Measurements from ENCODE around the gene CCDC88B.
A peak's percentile ranks its signal among the peaks of the same experiment; 100 is the strongest.

The CCDC88B gene

GRCh38 chr11:64362339-64362738, 22.3 kb downstream of the CCDC88B start:
- DNase-seq (ENCODE audit: low spot score), result no peak

- no peak for DNase-seq (ENCODE audit: low spot score)
These were observed 24.4 kb downstream of the CCDC88B start for GRCh38 chr11:64364435-64364834.

- no peak for DNase-seq (ENCODE audit: low spot score)
These were observed 24.9 kb downstream of the CCDC88B start for GRCh38 chr11:64364911-64365310.

GRCh38 chr11:64366751-64367150, 26.7 kb downstream of the CCDC88B start:
- no peak for DNase-seq (ENCODE audit: low spot score)

GRCh38 chr11:64367931-64368672, 28.1 kb downstream of the CCDC88B start:
- DNase-seq (ENCODE audit: low spot score), result no peak

- no peak for DNase-seq (ENCODE audit: low spot score)
These were observed 28.7 kb downstream of the CCDC88B start for GRCh38 chr11:64368673-64369074.

GRCh38 chr11:64369440-64370421, 29.7 kb downstream of the CCDC88B start:
- no peak for DNase-seq (ENCODE audit: low spot score)

GRCh38 chr11:64371201-64371600, 31.2 kb downstream of the CCDC88B start:
- DNase-seq (ENCODE audit: low spot score), result no peak

- DNase-seq (ENCODE audit: low spot score), result no peak
These were observed 32.0 kb downstream of the CCDC88B start for GRCh38 chr11:64372021-64372420.

GRCh38 chr11:64372802-64373597, 33.0 kb downstream of the CCDC88B start:
- DNase-seq (ENCODE audit: low spot score), result peak; percentile 84

GRCh38 chr11:64373598-64373974, 33.6 kb downstream of the CCDC88B start:
- no peak for DNase-seq (ENCODE audit: low spot score)

- DNase-seq (ENCODE audit: low spot score), result no peak
These were observed 36.1 kb downstream of the CCDC88B start for GRCh38 chr11:64376071-64376470.

GRCh38 chr11:64378335-64378880, 38.4 kb downstream of the CCDC88B start:
- peak; percentile 38 for DNase-seq (ENCODE audit: low spot score)

GRCh38 chr11:64379160-64379559, 39.2 kb downstream of the CCDC88B start:
- no peak for DNase-seq (ENCODE audit: low spot score)

GRCh38 chr11:64379817-64380709, 40.1 kb downstream of the CCDC88B start:
- DNase-seq (ENCODE audit: low spot score), result no peak

GRCh38 chr11:64381350-64381749, 41.3 kb downstream of the CCDC88B start:
- DNase-seq (ENCODE audit: low spot score), result no peak

- DNase-seq (ENCODE audit: low spot score), result no peak
These were observed 42.0 kb downstream of the CCDC88B start for GRCh38 chr11:64382047-64382446.

- DNase-seq (ENCODE audit: low spot score), result no peak
These were observed 42.6 kb downstream of the CCDC88B start for GRCh38 chr11:64382586-64382985.

- no peak for DNase-seq (ENCODE audit: low spot score)
These were observed 43.6 kb downstream of the CCDC88B start for GRCh38 chr11:64383580-64383979.

GRCh38 chr11:64384028-64384737, 44.2 kb downstream of the CCDC88B start:
- no peak for DNase-seq (ENCODE audit: low spot score)
